ENCODE results near the gene SVIL. TPM values are rescaled to one million over a fixed set of nuclear protein-coding genes. Genes with fewer than 3 reads are reported as not detected.
A peak's percentile ranks its signal among the peaks of the same experiment; 100 is the strongest.

SVIL gene
- total and polyA plus RNA-seq, 2 of the 13 experiments (the other 11 are each of a cell fraction or from before 2014, with no cell fraction given): 3.9 to 12.1 TPM

DNA sequence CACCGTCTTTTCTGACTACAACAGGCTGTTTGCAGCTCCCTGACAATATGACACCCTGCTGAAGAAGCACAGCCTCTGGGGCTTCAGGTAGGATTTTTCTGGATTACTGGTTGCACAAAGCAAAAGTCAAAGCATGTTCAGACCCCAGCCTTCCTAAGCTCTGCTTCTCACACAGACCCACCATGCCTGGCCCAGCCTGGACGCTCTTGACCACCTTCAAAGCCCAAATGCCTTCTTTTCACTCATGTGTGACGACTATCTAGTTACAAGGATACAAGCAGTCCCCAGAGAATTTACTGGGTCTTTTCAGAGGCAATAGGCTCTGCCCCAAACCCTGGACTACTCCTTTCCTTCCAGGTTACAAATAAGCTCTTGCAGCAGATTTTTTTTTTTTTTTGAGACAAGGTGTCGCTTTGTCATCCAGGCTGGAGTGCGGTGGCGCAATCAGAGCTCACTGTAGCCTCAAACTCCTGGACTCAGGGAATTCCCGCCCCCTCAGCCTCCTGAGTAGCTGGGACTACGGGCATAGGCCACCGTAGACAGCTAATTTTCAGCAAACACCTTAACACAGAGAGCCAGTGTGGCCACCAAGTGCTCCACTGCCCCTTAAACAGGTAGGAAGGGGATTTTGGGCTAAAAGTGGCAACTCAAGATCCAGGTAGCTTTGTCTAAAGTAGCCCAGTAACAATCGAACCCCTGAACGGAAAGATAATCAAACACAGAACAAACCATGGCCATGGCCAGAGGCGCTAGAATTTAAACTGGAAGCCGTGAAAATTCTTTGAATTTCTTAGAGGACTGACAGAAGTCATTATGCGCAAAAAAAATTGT, 16.2 kb downstream of the SVIL start (continued):
- TF ChIP-seq, protein P1, sequence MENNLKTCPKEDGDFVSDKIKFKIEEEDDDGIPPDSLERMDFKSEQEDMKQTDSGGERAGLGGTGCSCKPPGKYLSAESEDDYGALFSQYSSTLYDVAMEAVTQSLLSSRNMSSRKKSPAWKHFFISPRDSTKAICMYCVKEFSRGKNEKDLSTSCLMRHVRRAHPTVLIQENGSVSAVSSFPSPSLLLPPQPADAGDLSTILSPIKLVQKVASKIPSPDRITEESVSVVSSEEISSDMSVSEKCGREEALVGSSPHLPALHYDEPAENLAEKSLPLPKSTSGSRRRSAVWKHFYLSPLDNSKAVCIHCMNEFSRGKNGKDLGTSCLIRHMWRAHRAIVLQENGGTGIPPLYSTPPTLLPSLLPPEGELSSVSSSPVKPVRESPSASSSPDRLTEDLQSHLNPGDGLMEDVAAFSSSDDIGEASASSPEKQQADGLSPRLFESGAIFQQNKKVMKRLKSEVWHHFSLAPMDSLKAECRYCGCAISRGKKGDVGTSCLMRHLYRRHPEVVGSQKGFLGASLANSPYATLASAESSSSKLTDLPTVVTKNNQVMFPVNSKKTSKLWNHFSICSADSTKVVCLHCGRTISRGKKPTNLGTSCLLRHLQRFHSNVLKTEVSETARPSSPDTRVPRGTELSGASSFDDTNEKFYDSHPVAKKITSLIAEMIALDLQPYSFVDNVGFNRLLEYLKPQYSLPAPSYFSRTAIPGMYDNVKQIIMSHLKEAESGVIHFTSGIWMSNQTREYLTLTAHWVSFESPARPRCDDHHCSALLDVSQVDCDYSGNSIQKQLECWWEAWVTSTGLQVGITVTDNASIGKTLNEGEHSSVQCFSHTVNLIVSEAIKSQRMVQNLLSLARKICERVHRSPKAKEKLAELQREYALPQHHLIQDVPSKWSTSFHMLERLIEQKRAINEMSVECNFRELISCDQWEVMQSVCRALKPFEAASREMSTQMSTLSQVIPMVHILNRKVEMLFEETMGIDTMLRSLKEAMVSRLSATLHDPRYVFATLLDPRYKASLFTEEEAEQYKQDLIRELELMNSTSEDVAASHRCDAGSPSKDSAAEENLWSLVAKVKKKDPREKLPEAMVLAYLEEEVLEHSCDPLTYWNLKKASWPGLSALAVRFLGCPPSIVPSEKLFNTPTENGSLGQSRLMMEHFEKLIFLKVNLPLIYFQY (CRISPR knock-in tag; IDR thresholded peaks at IDR 0.05; ENCODE audit: borderline replicate concordance): no peak
- TF ChIP-seq FOXA1 (IDR thresholded peaks at IDR 0.05) (no peak), FOXA1 (CRISPR knock-in tag; IDR thresholded peaks at IDR 0.05) (peak; percentile 14; the same call in 1 of the 2 replicates), SP4 (CRISPR knock-in tag; IDR thresholded peaks at IDR 0.05) (no peak), ZNF766 (CRISPR knock-in tag; IDR thresholded peaks at IDR 0.05; ENCODE audit: borderline replicate concordance) (no peak), TAF15 (IDR thresholded peaks at IDR 0.05; ENCODE audit: low read depth, low read length, poor library complexity, severe bottlenecking) (no peak), ATF7-NPFF (CRISPR knock-in tag; IDR thresholded peaks at IDR 0.05; ENCODE audit: low read depth) (no peak), TCF7 (IDR thresholded peaks at IDR 0.05; ENCODE audit: low read depth) (peak; percentile 18; the same call in 1 of the 2 replicates), HDAC2 (CRISPR knock-in tag; IDR thresholded peaks at IDR 0.05) (no peak; the same call in 1 of the 2 replicates), ZNF136 (CRISPR knock-in tag; IDR thresholded peaks at IDR 0.05; ENCODE audit: low read depth) (no peak), ZFX (CRISPR knock-in tag; IDR thresholded peaks at IDR 0.05; ENCODE audit: low read depth) (peak; percentile 54), PAWR (CRISPR knock-in tag; IDR thresholded peaks at IDR 0.05; ENCODE audit: borderline replicate concordance) (no peak), ZNF776 (CRISPR knock-in tag; IDR thresholded peaks at IDR 0.05) (no peak), TARDBP (CRISPR knock-in tag; IDR thresholded peaks at IDR 0.05) (0 out of 2 replicates have a peak, but pooled peaks have one; percentile 34)
- TF ChIP-seq, protein P2, sequence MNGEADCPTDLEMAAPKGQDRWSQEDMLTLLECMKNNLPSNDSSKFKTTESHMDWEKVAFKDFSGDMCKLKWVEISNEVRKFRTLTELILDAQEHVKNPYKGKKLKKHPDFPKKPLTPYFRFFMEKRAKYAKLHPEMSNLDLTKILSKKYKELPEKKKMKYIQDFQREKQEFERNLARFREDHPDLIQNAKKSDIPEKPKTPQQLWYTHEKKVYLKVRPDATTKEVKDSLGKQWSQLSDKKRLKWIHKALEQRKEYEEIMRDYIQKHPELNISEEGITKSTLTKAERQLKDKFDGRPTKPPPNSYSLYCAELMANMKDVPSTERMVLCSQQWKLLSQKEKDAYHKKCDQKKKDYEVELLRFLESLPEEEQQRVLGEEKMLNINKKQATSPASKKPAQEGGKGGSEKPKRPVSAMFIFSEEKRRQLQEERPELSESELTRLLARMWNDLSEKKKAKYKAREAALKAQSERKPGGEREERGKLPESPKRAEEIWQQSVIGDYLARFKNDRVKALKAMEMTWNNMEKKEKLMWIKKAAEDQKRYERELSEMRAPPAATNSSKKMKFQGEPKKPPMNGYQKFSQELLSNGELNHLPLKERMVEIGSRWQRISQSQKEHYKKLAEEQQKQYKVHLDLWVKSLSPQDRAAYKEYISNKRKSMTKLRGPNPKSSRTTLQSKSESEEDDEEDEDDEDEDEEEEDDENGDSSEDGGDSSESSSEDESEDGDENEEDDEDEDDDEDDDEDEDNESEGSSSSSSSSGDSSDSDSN (CRISPR knock-in tag; IDR thresholded peaks at IDR 0.05): peak; percentile 43
- TF ChIP-seq, protein P3, sequence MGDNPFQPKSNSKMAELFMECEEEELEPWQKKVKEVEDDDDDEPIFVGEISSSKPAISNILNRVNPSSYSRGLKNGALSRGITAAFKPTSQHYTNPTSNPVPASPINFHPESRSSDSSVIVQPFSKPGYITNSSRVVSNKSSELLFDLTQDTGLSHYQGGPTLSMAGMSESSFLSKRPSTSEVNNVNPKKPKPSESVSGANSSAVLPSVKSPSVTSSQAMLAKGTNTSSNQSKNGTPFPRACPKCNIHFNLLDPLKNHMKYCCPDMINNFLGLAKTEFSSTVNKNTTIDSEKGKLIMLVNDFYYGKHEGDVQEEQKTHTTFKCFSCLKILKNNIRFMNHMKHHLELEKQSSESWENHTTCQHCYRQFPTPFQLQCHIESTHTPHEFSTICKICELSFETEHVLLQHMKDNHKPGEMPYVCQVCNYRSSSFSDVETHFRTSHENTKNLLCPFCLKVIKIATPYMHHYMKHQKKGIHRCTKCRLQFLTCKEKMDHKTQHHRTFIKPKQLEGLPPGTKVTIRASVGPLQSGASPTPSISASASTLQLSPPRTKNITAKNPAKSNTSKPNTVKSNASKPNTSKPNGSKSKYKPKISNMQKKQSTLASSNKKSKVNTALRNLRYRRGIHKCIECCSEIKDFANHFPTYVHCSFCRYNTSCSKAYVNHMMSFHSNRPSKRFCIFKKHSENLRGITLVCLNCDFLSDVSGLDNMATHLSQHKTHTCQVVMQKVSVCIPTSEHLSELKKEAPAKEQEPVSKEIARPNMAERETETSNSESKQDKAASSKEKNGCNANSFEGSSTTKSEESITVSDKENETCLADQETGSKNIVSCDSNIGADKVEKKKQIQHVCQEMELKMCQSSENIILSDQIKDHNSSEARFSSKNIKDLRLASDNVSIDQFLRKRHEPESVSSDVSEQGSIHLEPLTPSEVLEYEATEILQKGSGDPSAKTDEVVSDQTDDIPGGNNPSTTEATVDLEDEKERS (CRISPR knock-in tag; IDR thresholded peaks at IDR 0.05): no peak; the same call in 1 of the 2 replicates
